Gastrocnemius medialis (tissue), 4 donors: ENCODE measurements around the gene SLC39A11. TPM values are rescaled to one million over a fixed set of nuclear protein-coding genes. Genes with fewer than 3 reads are reported as not detected.
"Not testable (repeated sequence)": the region's sequence is repeated elsewhere in the genome, so short reads cannot be mapped to it uniquely, and the experiment has no call there.

Source experiments
- ATAC-seq, 2 donors: fragments of 150-250 bp; one replicate each; pipeline ENCODE4 v1.9.1; 2016
- DNase-seq, 2 donors: peaks; one replicate each; pipeline ENCODE4 v3.0.0-alpha.2; 2019
- H3K27ac ChIP-seq, 4 donors: fragments of 200-600 bp; sonication (generic); 1 replicate in 1 of 4; 2 replicates in 3 of 4; pipeline ENCODE4 v1.5.1; 2016 to 2018; ENCODE audit warnings: mild to moderate bottlenecking in 2 of 4, moderate library complexity in 1 of 4
- H3K27me3 ChIP-seq, 3 donors: fragments of 200-600 bp; sonication (generic) in 2 of 3; 1 replicate in 1 of 3; 2 replicates in 2 of 3; pipeline versions ENCODE4 v1.5.1 to v1.6.0; 2016 to 2019; ENCODE audit warnings: mild to moderate bottlenecking in 1 of 3, moderate library complexity in 1 of 3
- H3K36me3 ChIP-seq, 2 donors: fragments of 200-600 bp; sonication (generic) in 1 of 2; one replicate each; pipeline ENCODE4 v1.5.1; 2017 to 2018
- H3K4me1 ChIP-seq, 2 donors: fragments of 200-600 bp; sonication (generic) in 1 of 2; one replicate each; pipeline ENCODE4 v1.5.1; 2016 to 2017; ENCODE audit warnings: mild to moderate bottlenecking in 2 of 2
- H3K4me3 ChIP-seq, 4 donors: fragments of 200-600 bp; sonication (generic) in 3 of 4; 1 replicate in 1 of 4; 2 replicates in 3 of 4; pipeline ENCODE4 v1.5.1; 2016 to 2019; ENCODE audit warnings: mild to moderate bottlenecking in 2 of 4
- H3K9me3 ChIP-seq, 3 donors: fragments of 200-600 bp; sonication (generic) in 2 of 3; 1 replicate in 1 of 3; 2 replicates in 2 of 3; pipeline ENCODE4 v1.5.1; 2016 to 2019
- POLR2A ChIP-seq, 2 donors: fragments of 450-650 bp; IDR thresholded peaks; one replicate each; pipeline ENCODE4 v1.6.1; 2017; ENCODE audit warnings: antibody characterized with exemption in 2 of 2, mild to moderate bottlenecking in 2 of 2, moderate library complexity in 2 of 2
- in situ Hi-C, 4 donors: fragments of 200-750 bp; cut with MboI; loops; one replicate each; pipeline versions ENCODE4 v1.15.0 to v1.8.0; 2017; ENCODE audit warnings: low sequenced_read_pairs in 4 of 4
- intact Hi-C: fragments of 100-400 bp; cut with DNase I; formaldehyde crosslinking; loops from one replicate; pipeline ENCODE4 v1.15.1; 2023; ENCODE audit warnings: low total_unique reads
- total RNA-seq, 4 donors: library from RNA; depleted of rRNA; stranded (reverse); fragments of >200 nt; gene quantifications; one replicate each; pipeline versions ENCODE4 v1.1.0 to v1.2.3, GENCODE V29; 2016
- TF ChIP-seq, protein P1 (sequence below), 5 experiments: fragments of 450-650 bp in 3 of 5; fragments of 200-600 bp in 2 of 5; sonication (generic) in 2 of 5; IDR thresholded peaks in 4 of 5; conservative IDR thresholded peaks in 1 of 5; 1 replicate in 4 of 5; 2 replicates in 1 of 5; pipeline ENCODE4 v1.5.1; 2016 to 2019; ENCODE audit warnings: antibody characterized with exemption in 5 of 5, mild to moderate bottlenecking in 3 of 5, moderate library complexity in 3 of 5

Gene SLC39A11
- total RNA-seq, 4 donors from 2014 or later, result 7.6 to 28.4 (median 10.7) TPM

DNA sequence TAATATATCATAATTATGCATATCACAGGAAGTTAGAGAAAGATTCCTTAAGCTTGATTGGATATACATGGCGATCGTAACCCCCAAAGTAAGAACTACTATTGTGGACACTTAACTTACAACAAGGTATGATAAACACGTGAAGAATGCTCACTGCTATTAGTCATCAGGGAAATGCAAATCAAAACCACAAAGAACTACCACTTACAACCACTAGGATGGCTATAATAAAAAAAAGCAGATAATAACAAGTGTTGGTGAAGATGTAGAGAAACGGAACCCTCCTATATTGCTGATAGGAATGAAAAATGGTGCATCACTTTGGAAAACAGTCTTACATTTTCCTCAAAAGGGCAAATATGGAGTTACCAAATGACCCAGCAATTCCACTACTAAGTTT is 265.9 kb downstream of the SLC39A11 start:
- intact Hi-C loops, result no loop called here
- peaks cover 0 to 6% (median 0%) of the 10 kb centered on the region in 3 donors for H3K9me3 ChIP-seq
- TF ChIP-seq, protein P1, sequence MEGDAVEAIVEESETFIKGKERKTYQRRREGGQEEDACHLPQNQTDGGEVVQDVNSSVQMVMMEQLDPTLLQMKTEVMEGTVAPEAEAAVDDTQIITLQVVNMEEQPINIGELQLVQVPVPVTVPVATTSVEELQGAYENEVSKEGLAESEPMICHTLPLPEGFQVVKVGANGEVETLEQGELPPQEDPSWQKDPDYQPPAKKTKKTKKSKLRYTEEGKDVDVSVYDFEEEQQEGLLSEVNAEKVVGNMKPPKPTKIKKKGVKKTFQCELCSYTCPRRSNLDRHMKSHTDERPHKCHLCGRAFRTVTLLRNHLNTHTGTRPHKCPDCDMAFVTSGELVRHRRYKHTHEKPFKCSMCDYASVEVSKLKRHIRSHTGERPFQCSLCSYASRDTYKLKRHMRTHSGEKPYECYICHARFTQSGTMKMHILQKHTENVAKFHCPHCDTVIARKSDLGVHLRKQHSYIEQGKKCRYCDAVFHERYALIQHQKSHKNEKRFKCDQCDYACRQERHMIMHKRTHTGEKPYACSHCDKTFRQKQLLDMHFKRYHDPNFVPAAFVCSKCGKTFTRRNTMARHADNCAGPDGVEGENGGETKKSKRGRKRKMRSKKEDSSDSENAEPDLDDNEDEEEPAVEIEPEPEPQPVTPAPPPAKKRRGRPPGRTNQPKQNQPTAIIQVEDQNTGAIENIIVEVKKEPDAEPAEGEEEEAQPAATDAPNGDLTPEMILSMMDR (IDR thresholded peaks at IDR 0.05 in 4 of 5, conservative IDR thresholded peaks at IDR 0.05 in 1 of 5), result no peak
- no peak for ATAC-seq
- no peak for DNase-seq
- H3K27ac ChIP-seq, result no peak overlapping the region
- H3K4me1 ChIP-seq, result no peaks in the 10 kb centered on the region
- in situ Hi-C loops, result no loop called here
- peaks cover 0 to 7% of the 10 kb centered on the region in 2 donors for H3K36me3 ChIP-seq
- H3K4me3 ChIP-seq, result no peak overlapping the region
- no peaks in the 10 kb centered on the region for H3K27me3 ChIP-seq

DNA sequence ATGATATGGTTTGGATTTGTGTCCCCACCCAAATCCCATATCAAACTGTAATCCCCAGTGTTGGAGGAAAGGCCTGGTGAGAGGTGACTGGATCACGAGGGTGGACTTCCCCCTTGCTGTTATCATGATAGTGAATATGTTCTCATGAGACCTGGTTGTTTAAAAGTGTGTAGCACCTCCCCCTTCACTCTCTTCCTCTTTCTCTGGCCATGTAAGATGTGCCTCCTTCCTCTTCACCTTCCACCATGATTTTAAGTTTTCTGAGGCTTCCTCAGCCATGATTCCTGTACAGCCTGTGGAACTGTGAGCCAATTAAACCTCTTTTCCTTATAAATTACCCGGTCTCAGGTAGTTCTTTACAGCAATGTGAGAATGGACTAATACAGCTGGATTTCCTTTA is 266.4 kb downstream of the SLC39A11 start:
- H3K27me3 ChIP-seq, H3K9me3 ChIP-seq, ATAC-seq, H3K36me3 ChIP-seq, H3K27ac ChIP-seq, in situ Hi-C loops, intact Hi-C loops, H3K4me1 ChIP-seq, DNase-seq, H3K4me3 ChIP-seq: not testable (repeated sequence)

GRCh38 chr17:72825218-72825617 is 267.3 kb downstream of the SLC39A11 start:
- TF ChIP-seq, protein P1 (IDR thresholded peaks at IDR 0.05 in 4 of 5, conservative IDR thresholded peaks at IDR 0.05 in 1 of 5), result no peak
- no peak for TF ChIP-seq POLR2A (IDR thresholded peaks at IDR 0.05)
- peaks cover 0 to 6% (median 0%) of the 10 kb centered on the region in 3 donors for H3K9me3 ChIP-seq
- intact Hi-C loops (no loop called here), in situ Hi-C loops (no loop called here)
- H3K4me1 ChIP-seq, result no peaks in the 10 kb centered on the region
- H3K27ac ChIP-seq, result no peak overlapping the region
- no peak overlapping the region for H3K4me3 ChIP-seq
- H3K27me3 ChIP-seq, result no peaks in the 10 kb centered on the region
- peaks cover 0 to 7% of the 10 kb centered on the region in 2 donors for H3K36me3 ChIP-seq
- DNase-seq (no peak), ATAC-seq (no peak)

GRCh38 chr17:72824267-72824666 is 268.2 kb downstream of the SLC39A11 start:
- ATAC-seq, H3K27ac ChIP-seq, DNase-seq, H3K9me3 ChIP-seq, intact Hi-C loops, H3K4me3 ChIP-seq, H3K4me1 ChIP-seq, H3K36me3 ChIP-seq, in situ Hi-C loops, H3K27me3 ChIP-seq: not testable (repeated sequence)

DNA sequence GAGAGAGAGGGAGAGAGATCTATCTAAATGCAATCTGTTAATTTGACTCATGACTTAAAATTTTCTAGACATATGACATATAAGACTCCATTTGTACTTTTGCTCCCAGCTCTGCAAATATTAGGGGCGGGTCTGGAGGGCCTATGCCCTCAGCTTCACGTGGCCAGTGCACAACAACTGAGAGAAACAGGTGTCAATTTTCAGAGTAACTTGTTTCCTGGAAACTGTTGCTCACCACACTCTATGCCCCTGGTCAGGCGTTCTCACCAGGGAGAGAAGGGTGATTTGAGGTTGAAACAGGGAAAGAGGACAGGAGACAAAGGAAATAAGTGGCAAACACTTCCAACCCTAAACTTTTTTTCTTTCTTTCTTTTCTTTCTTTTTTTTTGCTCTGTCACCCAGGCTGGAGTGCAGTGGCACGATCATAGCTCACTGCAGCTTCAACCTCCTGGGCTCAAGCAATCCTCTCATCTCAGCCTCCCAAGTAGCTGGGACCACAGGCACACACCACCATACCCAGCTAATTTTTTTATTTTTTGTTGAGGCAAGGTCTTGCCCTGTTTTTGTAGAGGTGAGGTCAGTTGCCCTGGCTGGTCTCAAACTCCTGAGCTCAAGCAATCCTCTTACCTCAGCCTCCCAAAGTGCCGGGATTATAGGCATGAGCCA is 270.0 kb downstream of the SLC39A11 start:
- DNase-seq (no peak), ATAC-seq (no peak)
- H3K4me1 ChIP-seq, result no peaks in the 10 kb centered on the region
- in situ Hi-C loops, result no loop called here
- intact Hi-C loops, result no loop called here
- H3K4me3 ChIP-seq, result no peak overlapping the region
- H3K36me3 ChIP-seq, result peaks cover 0 to 7% of the 10 kb centered on the region in 2 donors
- TF ChIP-seq, protein P1 (IDR thresholded peaks at IDR 0.05 in 4 of 5, conservative IDR thresholded peaks at IDR 0.05 in 1 of 5), result no peak
- no peak for TF ChIP-seq POLR2A (IDR thresholded peaks at IDR 0.05)
- H3K27me3 ChIP-seq, result no peaks in the 10 kb centered on the region
- H3K27ac ChIP-seq, result no peak overlapping the region
- H3K9me3 ChIP-seq, result peaks cover 0 to 6% (median 0%) of the 10 kb centered on the region in 3 donors

GRCh38 chr17:72816406-72816805 is 276.1 kb downstream of the SLC39A11 start:
- Histone ChIP-seq H3K4me1 (no peaks in the 10 kb centered on the region), H3K9me3 (peaks cover 0 to 7% (median 0%) of the 10 kb centered on the region in 3 donors), H3K27ac (no peak overlapping the region), H3K4me3 (no peak overlapping the region), H3K36me3 (no peaks in the 10 kb centered on the region), H3K27me3 (no peaks in the 10 kb centered on the region)
- no peak for DNase-seq
- no peak for TF ChIP-seq POLR2A (IDR thresholded peaks at IDR 0.05)
- TF ChIP-seq, protein P1 (IDR thresholded peaks at IDR 0.05 in 4 of 5, conservative IDR thresholded peaks at IDR 0.05 in 1 of 5), result no peak
- no peak for ATAC-seq
- intact Hi-C loops (no loop called here), in situ Hi-C loops (no loop called here)
